Measurements from ENCODE around the gene RAB30.
"Not testable (repeated sequence)": the region's sequence is repeated elsewhere in the genome, so short reads cannot be mapped to it uniquely, and the experiment has no call there.

RAB30 gene

GRCh38 chr11:82943430-82943829, 128.3 kb downstream of the RAB30 start:
- not testable (repeated sequence) for DNase-seq, H3K27me3 Mint-ChIP-seq, H3K4me3 Mint-ChIP-seq, H3K27ac Mint-ChIP-seq, ATAC-seq
- Mint-ChIP-seq H3K4me1 (peaks cover 40% of the 10 kb centered on the region), H3K9me3 (peaks cover 30 to 72% of the 10 kb centered on the region in 2 donors)

- Mint-ChIP-seq H3K27me3 (no peaks in the 10 kb centered on the region), H3K9me3 (peaks cover 30 to 73% of the 10 kb centered on the region in 2 donors), H3K4me3 (no peak overlapping the region), H3K27ac (no peak overlapping the region), H3K4me1 (peaks cover 40% of the 10 kb centered on the region)
- ATAC-seq (no peak), DNase-seq (no peak)
These were observed 129.3 kb downstream of the RAB30 start for GRCh38 chr11:82942376-82942775.

- no peaks in the 10 kb centered on the region for H3K27me3 Mint-ChIP-seq
- peaks cover 20% of the 10 kb centered on the region for H3K4me1 Mint-ChIP-seq
- peaks cover 23 to 60% of the 10 kb centered on the region in 2 donors for H3K9me3 Mint-ChIP-seq
- H3K27ac Mint-ChIP-seq, result no peak overlapping the region
- H3K4me3 Mint-ChIP-seq, result no peak overlapping the region
- ATAC-seq (no peak), DNase-seq (no peak)
These were observed 132.2 kb downstream of the RAB30 start for GRCh38 chr11:82939456-82939855.

DNA sequence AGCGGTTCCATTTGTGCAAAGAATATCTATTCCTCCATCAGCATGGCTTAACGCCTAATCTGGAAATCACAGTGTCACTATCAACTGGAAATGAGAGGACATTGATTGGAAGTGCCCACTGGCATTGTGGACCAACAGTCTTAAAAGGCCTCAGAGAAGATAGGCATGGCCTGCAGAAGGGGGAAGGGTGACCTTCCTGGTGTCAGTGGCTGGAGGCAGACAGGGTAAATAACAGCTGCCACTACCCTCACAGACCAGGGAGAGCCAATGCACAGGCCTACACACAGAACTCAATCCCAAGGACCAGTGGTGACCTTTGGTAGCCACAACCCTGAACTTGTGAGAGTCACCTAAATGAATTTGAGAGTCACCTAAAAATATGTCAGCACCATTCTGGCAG, 134.1 kb downstream of the RAB30 start:
- H3K4me3 Mint-ChIP-seq, result no peak overlapping the region
- H3K9me3 Mint-ChIP-seq, result peaks cover 22 to 41% of the 10 kb centered on the region in 2 donors
- ATAC-seq (no peak), DNase-seq (no peak)
- no peak overlapping the region for H3K27ac Mint-ChIP-seq
- H3K27me3 Mint-ChIP-seq, result no peaks in the 10 kb centered on the region
- H3K4me1 Mint-ChIP-seq, result peaks cover 11% of the 10 kb centered on the region

DNA sequence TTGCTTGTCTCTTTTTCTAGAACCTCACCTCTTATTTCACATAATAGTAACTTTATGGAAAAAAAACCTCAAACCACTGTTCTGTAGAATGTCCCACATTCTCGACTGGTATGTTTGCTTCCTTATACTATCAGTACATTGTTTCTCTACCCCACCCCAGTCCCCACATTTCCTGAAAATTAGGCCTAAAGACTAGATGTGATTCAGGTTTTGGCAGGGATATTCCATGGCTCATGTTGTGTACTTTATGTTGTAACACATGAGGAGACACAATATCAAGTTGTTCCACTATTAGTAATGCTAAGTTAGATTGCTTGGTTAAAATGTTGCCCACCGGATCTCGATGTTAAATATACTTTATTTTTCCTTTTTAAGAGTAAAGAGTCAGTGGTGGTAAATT, 135.4 kb downstream of the RAB30 start:
- no peak for ATAC-seq
- no peak for DNase-seq
- H3K27me3 Mint-ChIP-seq, result no peaks in the 10 kb centered on the region
- H3K4me3 Mint-ChIP-seq, result no peak overlapping the region
- H3K4me1 Mint-ChIP-seq, result peaks cover 19% of the 10 kb centered on the region
- H3K27ac Mint-ChIP-seq, result no peak overlapping the region
- H3K9me3 Mint-ChIP-seq, result peaks cover 12 to 28% of the 10 kb centered on the region in 2 donors

DNA sequence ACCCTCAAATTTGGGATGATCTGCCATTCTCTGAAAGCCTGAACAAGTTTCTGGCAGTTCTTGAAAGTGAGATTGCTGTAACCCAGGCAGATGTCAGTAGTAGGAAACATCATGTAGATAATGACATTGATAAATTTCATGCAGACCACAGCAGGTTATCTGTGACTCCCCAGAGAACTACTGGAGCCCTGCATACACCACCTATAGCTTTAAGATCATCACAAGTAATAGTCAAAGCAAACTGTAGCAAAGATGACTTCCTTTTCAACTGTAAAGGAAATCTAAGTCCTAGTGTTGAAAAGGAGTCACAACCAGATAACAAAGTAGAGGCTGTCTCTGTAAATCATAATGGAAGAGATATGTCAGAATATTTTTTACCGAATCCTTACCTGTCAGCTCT, 139.1 kb downstream of the RAB30 start:
- no peak for DNase-seq
- H3K4me1 Mint-ChIP-seq, result peaks cover 20% of the 10 kb centered on the region
- no peak overlapping the region for H3K27ac Mint-ChIP-seq

GRCh38 chr11:82930734-82931133, 141.0 kb downstream of the RAB30 start:
- ATAC-seq (no peak), DNase-seq (no peak)
- Mint-ChIP-seq H3K4me3 (no peak overlapping the region), H3K9me3 (no peaks in the 10 kb centered on the region), H3K4me1 (peaks cover 26% of the 10 kb centered on the region), H3K27me3 (no peaks in the 10 kb centered on the region), H3K27ac (no peak overlapping the region)

More for the DNA sequence above, 139.1 kb downstream of the RAB30 start:
- Mint-ChIP-seq H3K9me3 (no peaks in the 10 kb centered on the region), H3K4me3 (no peak overlapping the region), H3K27me3 (no peaks in the 10 kb centered on the region)
- no peak for ATAC-seq

DNA sequence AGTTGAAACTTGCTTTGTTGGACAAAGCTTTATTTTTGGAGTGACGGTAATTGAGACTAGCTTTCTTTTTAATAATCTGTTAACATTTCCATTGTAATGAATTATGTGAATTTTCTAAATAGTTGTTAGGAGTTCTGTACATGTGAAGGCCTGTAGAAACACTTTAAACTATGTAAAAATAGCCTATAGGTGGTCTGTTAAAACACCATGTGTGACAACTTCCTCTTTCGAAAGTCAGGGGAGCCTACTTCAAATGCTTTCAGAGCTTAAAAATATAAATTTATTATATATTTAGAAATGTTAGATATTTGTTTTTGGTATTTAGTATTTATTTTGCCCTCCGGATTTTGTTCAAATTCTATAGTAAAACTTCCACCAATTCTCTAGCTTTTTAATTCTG, 141.5 kb downstream of the RAB30 start:
- Mint-ChIP-seq H3K4me3 (no peak overlapping the region), H3K27ac (no peak overlapping the region), H3K27me3 (no peaks in the 10 kb centered on the region), H3K9me3 (no peaks in the 10 kb centered on the region), H3K4me1 (peaks cover 26% of the 10 kb centered on the region)
- ATAC-seq (no peak), DNase-seq (no peak)

- ATAC-seq (no peak), DNase-seq (no peak)
- Mint-ChIP-seq H3K27me3 (no peaks in the 10 kb centered on the region), H3K4me3 (no peak overlapping the region), H3K4me1 (peaks cover 26% of the 10 kb centered on the region), H3K9me3 (no peaks in the 10 kb centered on the region), H3K27ac (no peak overlapping the region)
These were observed 142.6 kb downstream of the RAB30 start for GRCh38 chr11:82929121-82929520.

DNA sequence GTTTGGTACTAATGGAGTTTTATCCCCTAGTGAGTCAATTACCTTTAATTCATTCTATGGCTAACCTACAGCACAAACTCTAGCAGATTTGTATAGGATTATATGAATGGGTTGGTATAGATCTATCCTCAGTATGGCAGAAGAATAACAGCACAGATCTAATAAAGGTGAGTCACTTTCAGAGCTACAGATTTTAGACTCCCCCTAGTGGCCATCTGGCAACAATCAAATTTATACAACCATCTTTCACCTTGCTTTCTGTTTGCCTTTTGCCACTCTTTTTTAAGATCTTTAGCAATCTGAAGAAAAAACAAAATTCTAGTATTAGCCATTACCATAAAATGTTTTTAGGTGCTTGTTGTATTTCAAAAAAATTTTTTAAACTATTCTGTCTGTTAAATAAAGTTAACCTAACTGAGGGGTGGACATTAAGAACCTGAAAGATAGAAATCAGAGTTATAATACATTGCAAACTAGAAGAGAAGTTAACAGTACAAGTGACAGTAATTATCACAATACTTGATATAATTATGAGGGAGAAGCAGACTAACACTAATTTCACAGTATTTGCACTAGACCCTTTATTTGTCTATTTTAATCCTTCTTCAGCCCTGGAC, 144.3 kb downstream of the RAB30 start:
- ATAC-seq, result peak; percentile 95
- H3K4me1 Mint-ChIP-seq, result peaks cover 37% of the 10 kb centered on the region
- H3K27me3 Mint-ChIP-seq, result no peaks in the 10 kb centered on the region
- H3K27ac Mint-ChIP-seq, result peak overlapping the region in 1 of 2 donors; percentile 2
- peak; percentile 23 to 31 for DNase-seq
- no peaks in the 10 kb centered on the region for H3K9me3 Mint-ChIP-seq
- H3K4me3 Mint-ChIP-seq, result peak overlapping the region in 1 of 2 donors; percentile 6

DNA sequence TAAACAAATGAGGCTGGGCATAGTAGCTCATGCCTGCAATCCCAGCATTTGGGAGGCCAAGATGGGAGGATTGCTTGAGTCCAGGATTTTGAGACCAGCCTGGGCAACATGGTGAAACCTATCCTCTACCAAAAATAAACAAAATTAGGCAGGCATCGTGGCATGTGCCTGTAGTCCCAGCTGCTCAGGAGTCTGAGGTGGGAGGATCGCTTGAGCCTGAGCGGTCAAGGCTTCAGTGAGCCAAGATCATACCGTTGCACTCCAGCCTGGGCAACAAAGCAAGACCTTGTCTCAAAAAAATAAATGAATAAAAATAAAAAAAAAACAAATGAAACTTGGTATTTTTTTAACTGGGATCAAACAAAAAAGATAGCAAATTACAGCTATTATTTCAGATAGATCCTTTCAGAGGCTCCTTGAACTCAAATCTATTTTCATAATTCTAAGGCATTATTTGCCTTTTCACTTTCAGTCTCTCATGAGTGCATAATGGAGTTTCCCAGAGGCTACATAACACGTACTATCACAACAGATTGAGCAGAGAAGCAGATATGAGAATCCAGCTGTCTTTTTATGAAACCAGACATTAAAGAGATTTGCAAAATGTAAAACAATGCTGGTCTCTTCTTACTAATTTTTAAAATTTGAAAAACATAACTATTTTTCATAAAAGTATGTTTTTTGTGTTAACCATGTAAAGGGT, 147.0 kb downstream of the RAB30 start:
- Mint-ChIP-seq H3K27me3 (no peaks in the 10 kb centered on the region), H3K4me3 (no peak overlapping the region), H3K4me1 (peaks cover 48% of the 10 kb centered on the region), H3K9me3 (peaks cover 0 to 6% of the 10 kb centered on the region in 2 donors), H3K27ac (no peak overlapping the region)
- DNase-seq, result no peak
- ATAC-seq, result no peak
